ENCODE data around the gene COPZ1.
"Not testable (repeated sequence)": the region's sequence is repeated elsewhere in the genome, so short reads cannot be mapped to it uniquely, and the experiment has no call there.

Gene COPZ1

GRCh38 chr12:54330442-54330841 lies 5.5 kb downstream of the COPZ1 start:
- in situ Hi-C loops (cut with MboI; ENCODE audit: low sequenced_read_pairs): no loop called here

GRCh38 chr12:54331461-54331860 lies 6.5 kb downstream of the COPZ1 start:
- in situ Hi-C loops (cut with MboI; ENCODE audit: low sequenced_read_pairs): no loop called here

DNA sequence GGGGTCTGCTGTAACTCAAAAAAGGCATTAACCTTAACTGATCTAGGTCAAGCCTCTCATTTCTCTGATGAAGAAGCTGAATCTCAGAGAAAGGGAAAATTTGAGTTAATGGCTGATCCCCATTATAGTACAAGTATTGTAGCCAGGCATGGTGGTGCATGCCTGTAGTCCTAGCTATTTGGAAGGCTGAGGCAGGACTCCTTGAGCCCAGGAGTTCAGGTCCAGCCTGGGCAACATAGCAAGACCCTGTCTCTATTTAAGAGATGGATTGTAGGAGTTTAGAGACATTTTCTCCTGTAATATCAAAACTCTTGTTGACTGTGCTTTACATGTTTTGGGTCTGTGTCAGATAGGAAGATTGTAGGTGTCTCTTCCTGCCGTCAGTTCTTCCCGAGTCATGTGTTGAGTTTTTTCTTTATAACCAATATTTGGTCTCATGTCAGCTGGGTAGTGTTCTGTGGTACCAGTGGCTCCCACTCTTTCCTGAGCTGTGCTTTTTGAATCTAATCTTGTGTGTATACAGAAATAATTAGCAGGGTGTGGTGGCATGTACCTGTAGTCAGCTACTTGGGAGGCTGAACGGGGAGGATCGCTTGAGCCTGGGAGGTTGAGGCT lies 8.6 kb downstream of the COPZ1 start:
- in situ Hi-C loops (cut with MboI; ENCODE audit: low sequenced_read_pairs): no loop called here

- in situ Hi-C loops (cut with MboI; ENCODE audit: low sequenced_read_pairs): no loop called here
Measured at GRCh38 chr12:54337280-54337842, 12.4 kb downstream of the COPZ1 start.

DNA sequence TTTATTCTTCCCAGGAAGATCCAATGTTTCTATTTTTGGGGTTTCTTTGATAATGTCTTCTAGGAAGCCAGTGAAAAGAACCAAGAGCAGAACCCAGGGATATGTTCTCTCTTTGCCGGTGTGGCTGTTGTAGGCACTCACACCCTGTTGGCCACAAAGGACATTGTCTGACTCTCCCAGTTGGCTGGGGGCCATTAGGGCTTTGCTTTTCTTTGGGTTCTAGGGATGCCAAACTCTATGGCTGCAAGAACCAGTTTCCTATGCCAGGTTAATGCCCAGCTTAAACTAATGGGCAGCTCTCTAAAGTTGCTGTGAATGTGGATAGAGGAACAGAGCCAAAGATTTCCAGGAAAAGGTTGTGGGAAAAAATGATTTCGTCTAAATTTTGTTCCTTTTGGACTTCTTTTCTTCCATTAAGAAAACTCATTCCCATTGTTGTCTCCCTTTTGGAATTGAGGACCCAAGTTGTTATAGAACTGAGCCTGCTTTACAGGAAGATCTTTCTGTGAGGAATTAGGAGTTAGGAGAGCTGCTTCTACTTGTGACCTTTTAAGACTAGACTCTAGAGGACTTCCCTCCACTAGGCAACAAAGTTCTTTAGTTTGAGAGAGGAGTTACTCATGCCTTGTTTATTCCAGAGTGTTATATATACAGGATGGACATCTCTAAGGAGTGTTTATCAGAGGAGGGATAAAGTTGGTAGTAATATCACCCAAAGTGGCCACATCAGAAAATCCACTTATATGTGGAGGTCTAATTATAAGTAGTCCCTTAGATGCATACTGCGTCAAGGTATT lies 13.1 kb downstream of the COPZ1 start:
- in situ Hi-C loops (cut with MboI; ENCODE audit: low sequenced_read_pairs): no loop called here

DNA sequence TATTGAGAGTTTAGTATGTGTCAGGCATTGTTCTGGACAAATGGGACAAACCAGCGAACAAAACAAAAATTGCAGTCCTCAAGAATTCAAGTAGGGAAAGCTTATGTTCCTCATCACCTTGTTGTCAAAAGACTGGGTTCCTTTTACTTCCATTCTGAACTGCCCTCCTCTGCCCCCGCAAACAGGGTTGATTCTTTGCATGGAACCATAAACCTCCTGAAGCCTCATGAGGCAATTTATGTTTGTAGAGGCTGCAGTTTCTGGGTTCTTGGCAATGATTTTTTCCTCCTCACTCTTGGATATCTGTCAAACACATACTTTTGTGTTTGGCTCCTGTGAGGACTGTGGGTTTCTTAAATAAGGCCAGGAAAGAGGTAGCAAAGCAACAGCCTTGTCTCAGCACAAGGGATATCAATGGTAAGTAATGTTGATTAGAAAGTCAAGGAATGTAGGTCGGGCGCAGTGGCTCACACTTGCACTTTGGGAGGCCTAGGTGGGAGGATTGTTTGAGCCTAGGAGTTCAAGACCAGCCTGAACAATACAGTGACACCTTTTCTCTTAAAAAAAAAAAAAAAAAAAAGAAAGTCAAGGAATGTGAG lies 13.9 kb downstream of the COPZ1 start:
- in situ Hi-C loops (cut with MboI; ENCODE audit: low sequenced_read_pairs): no loop called here

GRCh38 chr12:54340846-54341245 lies 15.9 kb downstream of the COPZ1 start:
- in situ Hi-C loops (cut with MboI; ENCODE audit: low sequenced_read_pairs): no loop called here

DNA sequence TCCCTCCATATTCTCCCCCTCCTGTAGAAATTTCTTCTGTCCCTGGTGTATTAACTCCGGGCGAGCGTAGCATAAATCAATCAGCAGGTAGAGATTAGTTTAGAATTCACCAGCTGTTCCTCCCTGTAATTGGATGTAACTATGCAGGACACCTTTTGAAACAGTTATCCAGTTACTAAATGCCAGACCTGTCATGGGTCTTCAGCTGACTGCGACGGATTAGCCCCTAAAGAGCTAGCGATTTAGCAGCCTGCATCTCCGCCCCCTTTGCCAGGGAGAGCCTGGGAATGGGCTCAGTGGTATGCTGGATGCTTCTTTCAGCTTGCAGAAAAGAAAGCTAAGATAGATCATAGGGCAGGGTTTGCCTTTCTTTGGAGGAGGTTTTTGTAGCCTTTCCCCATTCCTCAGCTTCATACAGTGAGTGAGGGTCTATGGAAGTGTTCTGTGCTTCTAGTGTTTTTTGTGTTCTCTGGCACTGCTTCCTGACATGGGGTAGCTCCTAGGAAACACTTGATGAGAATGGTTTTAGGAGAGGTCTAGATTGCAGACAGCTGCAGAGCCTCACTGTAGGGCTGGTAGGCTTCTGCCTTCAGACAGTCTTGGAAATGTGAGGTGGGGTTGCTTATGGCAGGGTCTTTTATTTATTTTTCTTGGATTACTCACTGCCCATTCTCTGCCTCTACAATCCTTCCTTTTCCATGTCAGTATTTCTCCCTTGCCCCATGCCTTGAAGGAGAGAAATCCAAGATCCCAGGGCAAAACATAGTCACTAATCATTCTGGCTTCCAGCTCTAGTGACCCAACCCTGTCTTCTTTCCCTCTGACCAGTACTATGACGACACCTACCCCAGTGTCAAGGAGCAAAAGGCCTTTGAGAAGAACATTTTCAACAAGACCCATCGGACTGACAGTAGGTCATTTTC lies 16.7 kb downstream of the COPZ1 start:
- in situ Hi-C loops (cut with MboI; ENCODE audit: low sequenced_read_pairs): no loop called here

- in situ Hi-C loops (cut with MboI; ENCODE audit: low sequenced_read_pairs): no loop called here
Measured at GRCh38 chr12:54349036-54349435, 24.1 kb downstream of the COPZ1 start.

DNA sequence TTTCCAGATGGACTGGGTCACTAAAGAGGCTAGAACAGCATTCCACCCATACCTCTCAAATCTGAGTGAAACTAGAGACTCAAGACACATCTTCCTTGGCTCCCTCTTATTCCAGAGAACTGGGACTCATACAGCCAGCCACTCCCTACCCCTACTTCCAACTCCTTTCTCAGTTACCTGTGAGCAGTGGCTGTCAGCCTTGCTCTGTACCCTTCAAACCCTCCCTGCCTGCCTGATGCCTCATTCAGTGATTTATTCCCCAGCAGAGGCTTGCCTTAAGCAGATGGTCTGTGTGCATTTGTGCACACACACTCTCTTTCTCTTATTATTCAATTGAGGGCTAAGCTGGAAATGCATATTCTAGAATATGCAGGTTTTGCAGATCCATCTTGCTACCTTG lies 24.7 kb downstream of the COPZ1 start:
- in situ Hi-C loops (cut with MboI; ENCODE audit: low sequenced_read_pairs): no loop called here

GRCh38 chr12:54350743-54351142 lies 25.8 kb downstream of the COPZ1 start:
- in situ Hi-C loops (cut with MboI; ENCODE audit: low sequenced_read_pairs): no loop called here

GRCh38 chr12:54351341-54351740 lies 26.4 kb downstream of the COPZ1 start:
- in situ Hi-C loops (cut with MboI; ENCODE audit: low sequenced_read_pairs): no loop called here

- in situ Hi-C loops (cut with MboI; ENCODE audit: low sequenced_read_pairs): no loop called here
Measured at GRCh38 chr12:54352022-54352531, 27.1 kb downstream of the COPZ1 start.

DNA sequence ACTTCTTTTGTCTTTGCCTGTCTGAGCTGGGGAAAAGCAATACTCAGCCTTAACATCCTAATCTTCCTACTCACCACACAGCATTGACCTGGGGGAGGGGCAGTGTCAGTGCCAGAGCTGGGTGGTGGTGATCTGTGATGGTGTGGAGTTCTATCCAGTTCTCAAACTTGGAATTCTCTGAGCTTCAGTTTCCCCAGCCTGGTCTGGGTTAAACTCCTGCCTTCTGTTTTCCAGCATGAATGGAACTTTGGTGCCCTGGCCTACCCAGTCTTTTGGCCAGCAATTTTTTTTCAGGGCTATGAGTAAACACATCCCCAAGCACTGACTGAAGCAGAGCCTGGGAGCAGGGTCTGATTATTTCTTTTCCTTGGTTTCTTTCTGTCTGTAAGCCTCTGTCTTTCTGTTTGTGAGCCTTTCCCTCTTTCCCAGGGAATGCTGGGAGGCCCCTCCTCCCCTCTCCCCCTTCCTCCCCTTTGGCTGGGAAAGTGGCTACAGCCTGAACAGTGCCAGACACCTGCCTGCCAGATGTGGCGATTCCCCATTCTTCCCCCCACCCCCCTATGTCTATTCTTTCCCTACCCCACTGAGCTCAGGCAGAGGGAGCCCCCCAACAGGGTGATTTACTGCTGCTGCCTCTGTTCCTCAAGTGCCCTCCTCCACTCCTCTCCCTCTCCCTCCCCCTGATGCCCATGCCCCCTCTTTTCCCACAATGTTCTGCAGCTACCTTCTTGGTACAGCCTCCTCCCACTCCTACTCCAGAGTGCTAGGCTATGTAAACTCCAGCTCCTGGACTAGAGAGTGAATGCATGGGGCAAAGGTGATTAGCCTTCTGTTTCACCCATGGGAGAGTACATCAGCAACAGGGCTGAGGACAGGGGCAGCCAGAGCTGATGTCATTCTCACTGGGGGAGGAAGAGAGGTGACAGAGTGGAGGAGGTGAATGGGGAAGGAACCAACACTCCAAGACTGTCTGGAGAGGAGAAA lies 28.3 kb downstream of the COPZ1 start:
- in situ Hi-C loops (cut with MboI; ENCODE audit: low sequenced_read_pairs): no loop called here

DNA sequence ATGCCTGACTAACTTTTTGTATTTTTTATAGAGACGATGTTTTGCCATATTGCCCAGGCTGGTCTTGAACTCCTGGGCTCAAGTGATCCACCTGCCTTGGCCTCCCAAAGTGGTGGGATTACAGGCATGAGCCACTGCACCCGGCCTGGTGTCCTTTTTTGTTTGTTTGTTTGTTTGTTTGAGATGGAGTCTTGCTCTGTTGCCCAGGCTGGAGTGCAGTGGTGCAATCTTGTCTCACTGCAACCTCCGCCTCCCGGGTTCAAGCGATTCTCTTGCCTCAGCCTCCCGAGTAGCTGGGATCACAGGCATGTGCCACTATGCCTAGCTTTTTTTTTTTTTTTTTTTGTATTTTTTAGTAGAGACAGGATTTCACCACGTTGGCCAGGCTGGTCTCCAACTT lies 29.3 kb downstream of the COPZ1 start:
- in situ Hi-C loops (cut with MboI; ENCODE audit: low sequenced_read_pairs): not testable (repeated sequence)

DNA sequence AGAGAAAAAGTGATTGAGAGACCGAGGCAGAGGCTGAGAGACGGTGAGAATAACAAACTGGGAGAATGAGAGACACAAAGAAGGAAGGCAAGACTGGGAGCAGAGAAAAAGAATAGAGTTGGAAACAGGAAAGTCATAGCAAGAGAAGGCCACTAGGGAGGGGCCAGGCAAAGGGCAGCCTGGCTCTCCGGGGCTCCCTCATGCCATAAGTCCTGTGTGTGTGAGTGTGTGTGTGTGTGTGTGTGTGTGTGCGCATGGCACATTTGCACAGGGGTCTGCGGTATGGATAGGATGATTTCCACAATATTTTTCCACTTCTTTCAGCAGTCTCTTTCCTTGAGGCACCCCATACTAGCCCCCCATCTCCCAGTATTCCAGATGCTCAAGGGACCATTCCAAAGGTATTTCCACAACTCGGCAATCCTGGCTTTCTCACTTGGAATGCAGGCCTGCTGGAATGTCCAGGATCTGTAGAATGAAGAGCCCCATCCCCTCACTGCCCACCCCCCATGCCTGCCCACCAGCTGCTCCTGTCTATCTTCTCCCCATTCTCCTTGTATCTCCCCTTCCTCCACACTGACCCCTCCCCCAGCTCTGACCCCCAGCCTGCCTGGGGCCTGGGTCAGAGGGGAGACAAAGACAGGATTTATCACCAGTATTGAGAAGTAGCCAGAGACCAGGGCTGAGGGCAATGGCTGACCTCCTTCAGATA lies 30.3 kb downstream of the COPZ1 start:
- in situ Hi-C loops (cut with MboI; ENCODE audit: low sequenced_read_pairs): no loop called here

- in situ Hi-C loops (cut with MboI; ENCODE audit: low sequenced_read_pairs): no loop called here
Measured at GRCh38 chr12:54356228-54356627, 31.3 kb downstream of the COPZ1 start.

DNA sequence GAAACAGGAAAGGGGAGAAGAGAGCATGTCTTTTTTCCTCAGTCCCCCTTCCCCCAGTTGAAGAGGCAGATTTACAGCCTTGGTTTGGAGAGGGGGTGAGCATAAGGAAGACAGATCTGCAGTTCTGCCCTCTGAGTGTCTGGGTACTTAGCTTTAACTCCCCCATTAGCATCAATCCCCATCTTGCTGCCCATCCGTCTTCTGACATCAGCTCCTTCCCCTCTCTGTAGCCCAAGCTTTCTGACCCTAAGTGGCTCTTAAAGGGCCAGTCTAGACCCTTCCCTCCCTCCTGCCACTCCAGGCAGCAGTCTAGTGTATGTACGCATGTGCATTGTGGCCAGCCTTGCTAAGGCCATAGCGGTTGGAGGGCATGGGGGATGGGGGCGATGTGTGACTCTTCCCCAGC lies 32.0 kb downstream of the COPZ1 start:
- in situ Hi-C loops (cut with MboI; ENCODE audit: low sequenced_read_pairs): no loop called here

Data from HL-60/S4 treated with retinoic acid at 250 ng/mL for 4 days and 3 days (cell line).